Head of caudate nucleus (tissue), 42 donors: Measurements from ENCODE around the gene AMH.
"Not testable (repeated sequence)": the region's sequence is repeated elsewhere in the genome, so short reads cannot be mapped to it uniquely, and the experiment has no call there.

ENCODE experiments used
- DNase-seq, 42 donors: peaks; one replicate each; pipeline versions ENCODE4 v3.0.0 to v3.0.0-alpha.2; 2020 to 2021; ENCODE audit warnings: mixed read lengths in 7 of 42
- intact Hi-C: fragments of 100-400 bp; cut with DNase I; formaldehyde crosslinking; loops from one replicate; pipeline ENCODE4 v1.15.0; 2022

Gene AMH

GRCh38 chr19:2274931-2275535 lies 25.9 kb downstream of the AMH start:
- intact Hi-C loops = loop anchor here (2.0 to 5.0 kb wide), 2 partner anchors 42 to 116 kb away; no protein-coding TSS in a partner anchor
- peak in 40 of 42 donors; percentile 62 to 88 (median 80) for DNase-seq

GRCh38 chr19:2275588-2276428 lies 26.7 kb downstream of the AMH start:
- intact Hi-C loops = loop anchor here (2.0 kb wide), 1 partner anchor 115 kb away; no protein-coding TSS in a partner anchor
- DNase-seq = peak in 29 of 42 donors; percentile 34 to 83 (median 67)

GRCh38 chr19:2276429-2276986 lies 27.4 kb downstream of the AMH start:
- intact Hi-C loops = no loop called here
- DNase-seq = no peak

GRCh38 chr19:2277138-2277537 lies 28.0 kb downstream of the AMH start:
- no peak for DNase-seq
- intact Hi-C loops = no loop called here

GRCh38 chr19:2278459-2279158 lies 29.5 kb downstream of the AMH start:
- intact Hi-C loops = no loop called here
- DNase-seq = no peak

GRCh38 chr19:2280633-2281264 lies 31.6 kb downstream of the AMH start:
- peak in 8 of 42 donors; percentile 32 to 63 (median 46) for DNase-seq
- intact Hi-C loops = no loop called here

GRCh38 chr19:2281265-2282061 lies 32.3 kb downstream of the AMH start:
- intact Hi-C loops, DNase-seq: not testable (repeated sequence)

GRCh38 chr19:2282062-2282861 lies 33.1 kb downstream of the AMH start, which contains the start of gene PEAK3:
Gene PEAK3, minus strand, starts transcription at chr19:2282175. Its CDS starts 1,244 bp downstream, at chr19:2280931.
- intact Hi-C loops = no loop called here
- peak in 35 of 42 donors; percentile 43 to 87 (median 69) for DNase-seq

GRCh38 chr19:2282862-2283237 lies 33.7 kb downstream of the AMH start:
- no peak for DNase-seq
- intact Hi-C loops = no loop called here

- DNase-seq = no peak
- intact Hi-C loops = no loop called here
These were observed 34.8 kb downstream of the AMH start for GRCh38 chr19:2283835-2284507.

GRCh38 chr19:2286402-2287140 lies 37.4 kb downstream of the AMH start:
- no peak for DNase-seq
- intact Hi-C loops = no loop called here

GRCh38 chr19:2287585-2288337 lies 38.6 kb downstream of the AMH start:
- intact Hi-C loops = no loop called here
- peak in 1 of 42 donors; percentile 37 for DNase-seq

GRCh38 chr19:2288338-2288817 lies 39.3 kb downstream of the AMH start:
- intact Hi-C loops = no loop called here
- DNase-seq = no peak

- peak in 1 of 42 donors; percentile 37 for DNase-seq
- intact Hi-C loops = no loop called here
These were observed 39.9 kb downstream of the AMH start for GRCh38 chr19:2288818-2289713.
